ENCODE data around the gene DTD2.

GRCh38 chr14:31405106-31405505 lies 52.2 kb downstream of the DTD2 start:
- TF ChIP-seq CTCF (IDR thresholded peaks at IDR 0.05) (no peak), EP300 (IDR thresholded peaks at IDR 0.05; ENCODE audit: low read depth) (no peak), POLR2AphosphoS5 (IDR thresholded peaks at IDR 0.05) (no peak)
